ENCODE results near the gene DCP1A.

DCP1A gene

GRCh38 chr3:53243785-53244184, 103.6 kb downstream of the DCP1A start:
- no peak for DNase-seq

- no peak for DNase-seq
These were observed 104.2 kb downstream of the DCP1A start for GRCh38 chr3:53243165-53243564.

GRCh38 chr3:53242642-53243041, 104.7 kb downstream of the DCP1A start:
- DNase-seq = no peak

- no peak for DNase-seq
These were observed 105.2 kb downstream of the DCP1A start for GRCh38 chr3:53242155-53242554.

- DNase-seq = no peak
These were observed 106.1 kb downstream of the DCP1A start for GRCh38 chr3:53240989-53241972.

- DNase-seq = peak in 3 of 4 experiments; percentile 36 to 64 (median 41)
These were observed 107.5 kb downstream of the DCP1A start for GRCh38 chr3:53239800-53240199.

- peak in 3 of 4 experiments; percentile 32 to 61 (median 34) for DNase-seq
These were observed 108.5 kb downstream of the DCP1A start for GRCh38 chr3:53238886-53239285.

GRCh38 chr3:53238051-53238850, 109.1 kb downstream of the DCP1A start:
- peak in 1 of 4 experiments; percentile 61 for DNase-seq

- peak; percentile 68 to 88 (median 85) for DNase-seq
These were observed 111.1 kb downstream of the DCP1A start for GRCh38 chr3:53236112-53236841.

- DNase-seq = no peak
These were observed 111.8 kb downstream of the DCP1A start for GRCh38 chr3:53235545-53235944.

- DNase-seq = no peak
These were observed 112.5 kb downstream of the DCP1A start for GRCh38 chr3:53234841-53235232.

- no peak for DNase-seq
These were observed 113.1 kb downstream of the DCP1A start for GRCh38 chr3:53234130-53234840.

Measured in suppressor macrophage (primary cell).